K562 (cell line): ENCODE results near the gene IKZF4. TPM values are rescaled to one million over a fixed set of nuclear protein-coding genes. Genes with fewer than 3 reads are reported as not detected.

ENCODE experiments used
- ATAC-seq: fragments of 200-7000 bp; cut with Tn5 transposase; 3 replicates; pipeline ENCODE4 v1.9.1; 2020; ENCODE audit warnings: moderate library complexity
- BruUV-seq: library from RNA; stranded (reverse); fragments of 400-500 nt; replicated peaks from 2 replicates; lab custom pipeline; 2021; lab: Mats Ljungman, UMichigan
- CTCF ChIA-PET: fragments of 300-600 bp; formaldehyde crosslinking; extraction: SDS; loops from one replicate; lab custom pipeline; 2021; ENCODE audit warnings: low intra/inter-chr PET ratio; lab: Yijun Ruan, JAX
- POLR2A ChIA-PET: fragments of 300-600, 350-650 bp; sonication (Branson Sonifier 250); formaldehyde crosslinking; extraction: SDS; loops from one replicate; lab custom pipeline; 2021; ENCODE audit warnings: antibody characterized with exemption, inconsistent platforms; lab: Yijun Ruan, JAX
- DNase-seq, 4 experiments: peaks; one replicate each; pipeline versions ENCODE4 v3.0.0 to v3.0.0-alpha.2; 2011 to 2018; ENCODE audit warnings: low spot score in 3 of 4, mixed read lengths in 3 of 4; ENCODE audit errors: extremely low read depth in 1 of 4
- FAIRE-seq: peaks from 2 replicates; lab custom pipeline; 2011; peaks lifted over from hg19 to GRCh38; lab: Jason Lieb, UNC
- H2AFZ ChIP-seq: 2 replicates; pipeline ENCODE4 v1.6.0; 2011; ENCODE audit warnings: low read depth, low read length, control low read depth, inconsistent platforms
- H3K27ac ChIP-seq: fragments of 200-600 bp; 3 replicates; pipeline ENCODE4 v1.8.0; 2011; ENCODE audit warnings: low read depth, mild to moderate bottlenecking, control low read depth, inconsistent platforms, low read length, moderate library complexity, mixed read lengths; ENCODE audit errors: extremely low read depth
- H3K27me3 ChIP-seq, 2 experiments: fragments of 300-600 bp in 1 of 2; 2 replicates in 1 of 2; 3 replicates in 1 of 2; pipeline versions ENCODE4 v1.6.0 to v1.8.0; 2011; ENCODE audit warnings: inconsistent platforms in 2 of 2, low read length in 2 of 2, mild to moderate bottlenecking in 1 of 2, mixed read lengths in 1 of 2, moderate library complexity in 1 of 2; ENCODE audit not compliant: control insufficient read depth in 2 of 2, insufficient read depth in 2 of 2
- H3K36me3 ChIP-seq: fragments of 300-600 bp; 3 replicates; pipeline ENCODE4 v1.8.0; 2011; ENCODE audit warnings: mild to moderate bottlenecking, low read length, inconsistent platforms; ENCODE audit not compliant: control insufficient read depth, insufficient read depth
- H3K4me1 ChIP-seq, 2 experiments: fragments of 200-600 bp in 1 of 2; replicated peaks in 1 of 2; 2 replicates in 1 of 2; 3 replicates in 1 of 2; pipeline versions ENCODE4 v1.5.1 to v1.8.0; 2011; ENCODE audit warnings: inconsistent platforms in 2 of 2, low read length in 2 of 2, mild to moderate bottlenecking in 1 of 2, mixed read lengths in 1 of 2, moderate library complexity in 1 of 2; ENCODE audit not compliant: control insufficient read depth in 2 of 2, insufficient read depth in 2 of 2
- H3K4me2 ChIP-seq: 2 replicates; pipeline ENCODE4 v1.6.1; 2011; ENCODE audit warnings: low read length, control low read depth, inconsistent platforms, mixed read lengths; ENCODE audit not compliant: insufficient read depth
- H3K4me3 ChIP-seq: fragments of 200-600 bp; sonication (generic), shearing (Covaris generic); 2 replicates; pipeline ENCODE4 v1.5.1; 2016; ENCODE audit warnings: control low read depth, inconsistent platforms
- H3K79me2 ChIP-seq: fragments of 200-600 bp; 3 replicates; pipeline ENCODE4 v1.8.0; 2011; ENCODE audit warnings: low read length, inconsistent platforms; ENCODE audit not compliant: control insufficient read depth, insufficient read depth
- H3K9ac ChIP-seq, 2 experiments: 2 replicates each; pipeline versions ENCODE4 v1.6.0 to v1.6.1; 2011; ENCODE audit warnings: low read depth in 2 of 2, low read length in 2 of 2, control low read depth in 1 of 2, inconsistent platforms in 1 of 2, mild to moderate bottlenecking in 1 of 2, mixed read lengths in 1 of 2; ENCODE audit not compliant: insufficient read depth in 1 of 2
- H3K9me1 ChIP-seq: one replicate; pipeline ENCODE4 v1.6.0; 2011; ENCODE audit warnings: inconsistent platforms, mild to moderate bottlenecking, low read length, moderate library complexity; ENCODE audit not compliant: control insufficient read depth, insufficient read depth
- H3K9me3 ChIP-seq: replicated peaks from 2 replicates; pipeline ENCODE4 v1.5.1; 2011; ENCODE audit warnings: low read depth, low read length, inconsistent platforms; ENCODE audit not compliant: control insufficient read depth, insufficient read depth
- H4K20me1 ChIP-seq: replicated peaks from 2 replicates; pipeline ENCODE4 v1.6.1; 2011; ENCODE audit warnings: low read length, inconsistent platforms, mixed read lengths; ENCODE audit not compliant: control insufficient read depth, insufficient read depth
- C11orf30 ChIP-seq: fragments of 450-650 bp; IDR thresholded peaks from 2 replicates; pipeline ENCODE4 v1.6.1; 2016; ENCODE audit warnings: low read depth, mild to moderate bottlenecking
- CEBPG ChIP-seq, 3 experiments: fragments of 200-800 bp in 1 of 3; sonication (Bioruptor generic) in 1 of 3; sonication (generic) in 1 of 3; formaldehyde crosslinking in 1 of 3; IDR thresholded peaks in 2 of 3; conservative IDR thresholded peaks in 1 of 3; 2 replicates each; pipeline versions ENCODE4 v1.6.1 to v1.8.0; 2016 to 2022; ENCODE audit warnings: missing compliant biosample characterization in 2 of 3, missing genetic modification characterization in 2 of 3, mild to moderate bottlenecking in 1 of 3, missing genetic modification reagents in 1 of 3
- FOXK2 ChIP-seq, 2 experiments: fragments of 450-650 bp; IDR thresholded peaks in 1 of 2; conservative IDR thresholded peaks in 1 of 2; 2 replicates each; pipeline ENCODE4 v1.6.1; 2016; ENCODE audit warnings: low read depth in 2 of 2, mild to moderate bottlenecking in 1 of 2
- MCM2 ChIP-seq: fragments of 450-650 bp; IDR thresholded peaks from 2 replicates; pipeline ENCODE4 v1.6.1; 2017; ENCODE audit warnings: low read depth, mild to moderate bottlenecking
- MXD1 ChIP-seq: fragments of 250-450 bp; sonication (Bioruptor Pico); IDR thresholded peaks from 2 replicates; pipeline ENCODE4 v1.8.0; 2021; ENCODE audit warnings: borderline replicate concordance, mild to moderate bottlenecking, moderate library complexity; ENCODE audit not compliant: poor library complexity, severe bottlenecking
- OTX1 ChIP-seq: fragments of 450-650 bp; formaldehyde crosslinking; IDR thresholded peaks from 2 replicates; pipeline ENCODE4 v1.4.0; 2022; ENCODE audit warnings: mild to moderate bottlenecking
- PHTF2 ChIP-seq: fragments of 250-450 bp; sonication (Bioruptor Pico); IDR thresholded peaks from 2 replicates; pipeline ENCODE4 v1.5.0; 2021; ENCODE audit warnings: mild to moderate bottlenecking
- SMAD1 ChIP-seq: fragments of 150-350 bp; IDR thresholded peaks from 2 replicates; pipeline ENCODE4 v1.6.1; 2014; ENCODE audit warnings: low read length, low read depth; ENCODE audit not compliant: partially characterized antibody
- TCF3 ChIP-seq: sonication (generic); formaldehyde crosslinking; IDR thresholded peaks from 2 replicates; pipeline ENCODE4 v1.4.0; 2020; ENCODE audit warnings: mild to moderate bottlenecking, missing genetic modification reagents
- TEAD1 ChIP-seq, 2 experiments: fragments of 450-650 bp in 1 of 2; sonication (generic) in 1 of 2; formaldehyde crosslinking; IDR thresholded peaks; 2 replicates each; pipeline versions ENCODE4 v1.4.0 to v1.8.0; 2020 to 2022; ENCODE audit warnings: mild to moderate bottlenecking in 2 of 2, missing genetic modification reagents in 1 of 2
- TEAD4 ChIP-seq, 2 experiments: sonication (generic) in 1 of 2; formaldehyde crosslinking in 1 of 2; IDR thresholded peaks; 2 replicates each; pipeline versions ENCODE4 v1.6.1 to v1.8.0; 2012 to 2022; ENCODE audit warnings: borderline replicate concordance in 1 of 2, inconsistent platforms in 1 of 2, low read length in 1 of 2, mild to moderate bottlenecking in 1 of 2, missing genetic modification reagents in 1 of 2
- ZMIZ1 ChIP-seq, 2 experiments: fragments of 150-350 bp in 1 of 2; IDR thresholded peaks; 2 replicates each; pipeline ENCODE4 v1.6.1; 2012 to 2016; ENCODE audit warnings: low read depth in 2 of 2, low read length in 2 of 2, mild to moderate bottlenecking in 1 of 2, moderate library complexity in 1 of 2
- ZNF184 ChIP-seq: sonication (generic); formaldehyde crosslinking; IDR thresholded peaks from 2 replicates; pipeline ENCODE4 v1.5.0; 2020; ENCODE audit warnings: missing genetic modification reagents
- ZNF436 ChIP-seq: fragments of 250-450, 450-650 bp; sonication (Bioruptor Pico); formaldehyde crosslinking; IDR thresholded peaks from 2 replicates; pipeline ENCODE4 v1.7.0; 2020; ENCODE audit warnings: mild to moderate bottlenecking
- WGBS: fragments of 100-300 bp; shearing (Covaris generic); methylation state at CpG from one replicate; pipeline ENCODE4 v1.1.6; 2016; ENCODE audit warnings: low coverage, mixed read lengths; ENCODE audit not compliant: insufficient coverage; ENCODE audit errors: missing lambda C conversion rate; 5-methylcytosine and 5-hydroxymethylcytosine counted together
- in situ Hi-C: fragments of 300-500 bp; cut with MboI; formaldehyde crosslinking; loops from 4 replicates; pipeline ENCODE4 v1.15.0; 2018; ENCODE audit warnings: inconsistent platforms, mixed read lengths
- intact Hi-C: fragments of 100-400 bp; cut with micrococcal nuclease; formaldehyde crosslinking; loops from 2 replicates; pipeline ENCODE4 v1.14.2; 2022
- polyA plus RNA-seq, 8 experiments: library from polyadenylated mRNA; depleted of rRNA in 4 of 8; stranded (reverse) in 5 of 8; unstranded in 3 of 8; fragments of >200 nt; fragmentation: Nextera tagmentation in 2 of 8; fragmentation: Illumina TruSeq in 1 of 8; extraction: Ambion mirVana in 2 of 8; extraction: Trizol in 1 of 8; gene quantifications; 2 replicates each; pipeline versions ENCODE4 v1.2.1 to v1.2.3, GENCODE V29; 2011 to 2014; ENCODE audit warnings: inconsistent platforms in 1 of 8, missing spikeins in 1 of 8
- total RNA-seq, 7 experiments: library from RNA; depleted of rRNA in 6 of 7; stranded (reverse); fragments of >200 nt in 6 of 7; fragmentation: Illumina TruSeq in 2 of 7; extraction: Trizol in 2 of 7; gene quantifications; 2 replicates each; pipeline versions ENCODE4 v1.2.1 to v1.2.3, GENCODE V29; 2011 to 2021; ENCODE audit warnings: low replicate concordance in 1 of 7
- TF ChIP-seq, protein P1 (sequence below), 2 experiments: fragments of 450-650 bp; IDR thresholded peaks; 2 replicates each; pipeline ENCODE4 v1.6.1; 2016

Gene IKZF4
- total and polyA plus RNA-seq, 9 of the 15 experiments (the other 6 are each of a cell fraction or from before 2014, with no cell fraction given), result 1.9 to 16.3 (median 3.6) TPM

GRCh38 chr12:55974308-55974730 lies 46.5 kb upstream of the IKZF4 start:
- DNase-seq (peak in 3 of 4 experiments; percentile 64 to 67 (median 65)), ATAC-seq (peak; percentile 68), FAIRE-seq (peak; percentile 65)
- Histone ChIP-seq H3K9ac (peak overlapping the region; percentile 80 to 92), H3K4me3 (peak overlapping the region; percentile 68), H4K20me1 (no peaks in the 10 kb centered on the region; the same call in 1 of the 2 replicates), H3K27ac (peak overlapping the region; percentile 63), H3K9me1 (no peaks in the 10 kb centered on the region), H3K36me3 (peaks cover 48% of the 10 kb centered on the region), H3K27me3 (no peaks in the 10 kb centered on the region), H2AFZ (peak overlapping the region; percentile 50), H3K4me2 (peak overlapping the region; percentile 85), H3K4me1 (peaks cover 14 to 21% of the 10 kb centered on the region in 2 experiments), H3K79me2 (peaks cover 46% of the 10 kb centered on the region), H3K9me3 (no peaks in the 10 kb centered on the region)
- intact Hi-C loops (loop anchor here (5.0 kb wide), 1 partner anchor 47 kb away; the partner anchor contains the start of gene PYM1), in situ Hi-C loops (no loop called here)
- ChIA-PET POLR2A (interaction anchor here (0.6 to 2.5 kb wide), 30 partner anchors 10 to 1956 kb away, joined by 3 to 49 read pairs (median 4); partner anchors contain the start of genes DNAJC14, IKZF4, ORMDL2 and PYM1), CTCF (interaction anchor here (0.6 kb wide), 1 partner anchor 41 kb away, joined by 3 read pairs; no protein-coding TSS in a partner anchor)
- BruUV-seq, result no TSS peak
- 2% methylated on average over 10 of the region's 15 CpGs for WGBS
- no peak for TF ChIP-seq SMAD1
- TF ChIP-seq TCF3, result no peak
- no peak for TF ChIP-seq TEAD1 (CRISPR knock-in tag; IDR thresholded peaks at IDR 0.05)
- TF ChIP-seq C11orf30, result no peak
- TF ChIP-seq PHTF2 (CRISPR knock-in tag), result no peak
- TF ChIP-seq ZNF184 (CRISPR knock-in tag), result no peak
- 0 out of 2 replicates have a peak, but pooled peaks have one; percentile 41 for TF ChIP-seq CEBPG (CRISPR knock-in tag; IDR thresholded peaks at IDR 0.05)
- no peak for TF ChIP-seq CEBPG (tag; conservative IDR thresholded peaks at IDR 0.05 in 1 of 2, IDR thresholded peaks at IDR 0.05 in 1 of 2)
- TF ChIP-seq OTX1 (CRISPR knock-in tag), result no peak
- no peak for TF ChIP-seq ZNF436 (CRISPR knock-in tag)
- no peak for TF ChIP-seq MCM2
- TF ChIP-seq, protein P1, sequence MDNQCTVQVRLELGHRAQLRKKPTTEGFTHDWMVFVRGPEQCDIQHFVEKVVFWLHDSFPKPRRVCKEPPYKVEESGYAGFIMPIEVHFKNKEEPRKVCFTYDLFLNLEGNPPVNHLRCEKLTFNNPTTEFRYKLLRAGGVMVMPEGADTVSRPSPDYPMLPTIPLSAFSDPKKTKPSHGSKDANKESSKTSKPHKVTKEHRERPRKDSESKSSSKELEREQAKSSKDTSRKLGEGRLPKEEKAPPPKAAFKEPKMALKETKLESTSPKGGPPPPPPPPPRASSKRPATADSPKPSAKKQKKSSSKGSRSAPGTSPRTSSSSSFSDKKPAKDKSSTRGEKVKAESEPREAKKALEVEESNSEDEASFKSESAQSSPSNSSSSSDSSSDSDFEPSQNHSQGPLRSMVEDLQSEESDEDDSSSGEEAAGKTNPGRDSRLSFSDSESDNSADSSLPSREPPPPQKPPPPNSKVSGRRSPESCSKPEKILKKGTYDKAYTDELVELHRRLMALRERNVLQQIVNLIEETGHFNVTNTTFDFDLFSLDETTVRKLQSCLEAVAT (IDR thresholded peaks at IDR 0.05), result no peak
- no peak for TF ChIP-seq MXD1
- no peak for TF ChIP-seq ZMIZ1 (IDR thresholded peaks at IDR 0.05; ENCODE audit: low read depth in 2 of 2, low read length in 2 of 2)
- no peak for TF ChIP-seq TEAD4 (IDR thresholded peaks at IDR 0.05; ENCODE audit: low read length)
- TF ChIP-seq TEAD4 (CRISPR knock-in tag; IDR thresholded peaks at IDR 0.05; ENCODE audit: borderline replicate concordance), result no peak
- TF ChIP-seq FOXK2 (conservative IDR thresholded peaks at IDR 0.05 in 1 of 2, IDR thresholded peaks at IDR 0.05 in 1 of 2; ENCODE audit: low read depth in 2 of 2), result no peak
